ENCODE measurements around the gene CHST9.

DNA sequence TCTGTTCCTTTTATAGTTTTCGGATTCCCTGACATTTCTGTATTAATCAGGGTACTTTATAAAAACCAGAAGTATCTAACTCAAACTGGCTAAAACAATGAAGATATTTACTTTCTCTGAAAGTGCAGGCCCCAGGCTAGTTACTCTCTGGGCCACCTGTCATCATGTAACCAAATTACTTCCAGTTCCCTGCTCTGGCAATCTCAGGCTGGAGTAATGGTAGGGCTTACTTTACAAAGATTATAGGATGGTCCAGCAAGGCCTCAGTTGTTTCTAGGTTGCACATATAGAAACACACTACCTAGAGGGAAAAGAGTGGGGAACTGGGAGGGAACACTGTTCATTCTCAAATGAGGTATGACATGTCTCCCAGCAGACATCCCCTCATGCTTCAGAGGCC, 74.8 kb downstream of the CHST9 start:
- TF ChIP-seq POLR2A (IDR thresholded peaks at IDR 0.05; ENCODE audit: insufficient read depth in 1 of 2, low read depth in 2 of 2, low read length in 2 of 2) = no peak
- no peak for TF ChIP-seq ZNF24 (IDR thresholded peaks at IDR 0.05)
- TF ChIP-seq CHD2 (IDR thresholded peaks at IDR 0.05; ENCODE audit: low read depth, low read length) = no peak
- TF ChIP-seq CTCF (CRISPR knock-in tag; IDR thresholded peaks at IDR 0.05) = no peak
- TF ChIP-seq MAFF (IDR thresholded peaks at IDR 0.05; ENCODE audit: low read depth, low read length) = no peak
- no peak for TF ChIP-seq GABPB1 (CRISPR knock-in tag; IDR thresholded peaks at IDR 0.05)
- TF ChIP-seq EZH2 (conservative IDR thresholded peaks at IDR 0.05; ENCODE audit: low read depth, low read length) = no peak
